Measurements from ENCODE around the gene GPR62.

DNA sequence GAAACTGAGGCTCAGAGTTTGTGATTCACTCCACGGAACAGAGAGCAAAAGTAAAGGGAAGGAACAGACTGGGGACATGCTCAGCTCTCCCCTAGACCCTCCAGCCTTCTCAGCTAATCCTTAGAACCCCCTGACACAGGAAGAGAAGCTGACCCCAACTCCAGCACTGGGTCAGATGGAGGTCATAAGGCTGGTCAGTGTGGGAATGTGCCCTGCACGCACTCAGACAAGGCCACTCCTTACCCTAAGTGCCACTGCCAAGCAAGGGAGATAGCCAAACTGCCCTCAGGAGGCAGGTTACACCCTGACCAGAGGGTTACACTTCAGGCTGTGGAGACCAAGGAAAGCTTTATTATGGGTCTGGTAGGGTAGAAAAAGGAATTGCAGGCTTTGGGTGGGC is 39.3 kb downstream of the GPR62 start:
- no peak for TF ChIP-seq POLR2A (IDR thresholded peaks at IDR 0.05)
- TF ChIP-seq, protein P1, sequence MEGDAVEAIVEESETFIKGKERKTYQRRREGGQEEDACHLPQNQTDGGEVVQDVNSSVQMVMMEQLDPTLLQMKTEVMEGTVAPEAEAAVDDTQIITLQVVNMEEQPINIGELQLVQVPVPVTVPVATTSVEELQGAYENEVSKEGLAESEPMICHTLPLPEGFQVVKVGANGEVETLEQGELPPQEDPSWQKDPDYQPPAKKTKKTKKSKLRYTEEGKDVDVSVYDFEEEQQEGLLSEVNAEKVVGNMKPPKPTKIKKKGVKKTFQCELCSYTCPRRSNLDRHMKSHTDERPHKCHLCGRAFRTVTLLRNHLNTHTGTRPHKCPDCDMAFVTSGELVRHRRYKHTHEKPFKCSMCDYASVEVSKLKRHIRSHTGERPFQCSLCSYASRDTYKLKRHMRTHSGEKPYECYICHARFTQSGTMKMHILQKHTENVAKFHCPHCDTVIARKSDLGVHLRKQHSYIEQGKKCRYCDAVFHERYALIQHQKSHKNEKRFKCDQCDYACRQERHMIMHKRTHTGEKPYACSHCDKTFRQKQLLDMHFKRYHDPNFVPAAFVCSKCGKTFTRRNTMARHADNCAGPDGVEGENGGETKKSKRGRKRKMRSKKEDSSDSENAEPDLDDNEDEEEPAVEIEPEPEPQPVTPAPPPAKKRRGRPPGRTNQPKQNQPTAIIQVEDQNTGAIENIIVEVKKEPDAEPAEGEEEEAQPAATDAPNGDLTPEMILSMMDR (IDR thresholded peaks at IDR 0.05): no peak
